Measurements from ENCODE around the gene CDC42BPG.

Gene CDC42BPG

DNA sequence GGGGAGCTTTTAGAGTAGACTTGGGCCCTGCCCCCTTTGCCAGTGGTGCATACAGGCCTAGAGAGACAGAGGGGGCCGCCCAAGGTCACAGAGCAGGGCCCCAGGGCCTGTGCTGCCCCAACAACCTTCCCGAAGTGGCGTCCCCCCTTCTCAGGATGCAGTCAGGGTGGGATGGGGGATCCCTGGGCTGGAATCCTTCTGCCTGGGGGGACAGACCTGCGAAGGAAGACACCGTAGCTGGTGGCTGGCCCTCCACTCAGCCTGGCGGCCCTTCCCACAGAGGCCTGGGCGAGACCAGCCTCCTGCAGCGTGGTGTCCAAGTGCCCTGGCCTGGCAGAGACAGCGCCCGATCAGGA, 48.4 kb upstream of the CDC42BPG start:
- H3K79me2 ChIP-seq (ENCODE audit: insufficient read depth, low read length) = no peaks in the 10 kb centered on the region
- no peaks in the 10 kb centered on the region for H3K36me3 ChIP-seq (ENCODE audit: insufficient read depth, low read length)
- no peak overlapping the region for H3K4me3 ChIP-seq (ENCODE audit: low read length, poor library complexity, severe bottlenecking)
- H3F3A ChIP-seq (ENCODE audit: low read depth) = no peaks in the 10 kb centered on the region
- no peaks in the 10 kb centered on the region for H4K20me1 ChIP-seq (ENCODE audit: insufficient read depth, low read length, poor library complexity, severe bottlenecking)
- TF ChIP-seq EZH2phosphoT487 (IDR thresholded peaks at IDR 0.05; ENCODE audit: borderline replicate concordance) = no peak
- TF ChIP-seq, protein P1, sequence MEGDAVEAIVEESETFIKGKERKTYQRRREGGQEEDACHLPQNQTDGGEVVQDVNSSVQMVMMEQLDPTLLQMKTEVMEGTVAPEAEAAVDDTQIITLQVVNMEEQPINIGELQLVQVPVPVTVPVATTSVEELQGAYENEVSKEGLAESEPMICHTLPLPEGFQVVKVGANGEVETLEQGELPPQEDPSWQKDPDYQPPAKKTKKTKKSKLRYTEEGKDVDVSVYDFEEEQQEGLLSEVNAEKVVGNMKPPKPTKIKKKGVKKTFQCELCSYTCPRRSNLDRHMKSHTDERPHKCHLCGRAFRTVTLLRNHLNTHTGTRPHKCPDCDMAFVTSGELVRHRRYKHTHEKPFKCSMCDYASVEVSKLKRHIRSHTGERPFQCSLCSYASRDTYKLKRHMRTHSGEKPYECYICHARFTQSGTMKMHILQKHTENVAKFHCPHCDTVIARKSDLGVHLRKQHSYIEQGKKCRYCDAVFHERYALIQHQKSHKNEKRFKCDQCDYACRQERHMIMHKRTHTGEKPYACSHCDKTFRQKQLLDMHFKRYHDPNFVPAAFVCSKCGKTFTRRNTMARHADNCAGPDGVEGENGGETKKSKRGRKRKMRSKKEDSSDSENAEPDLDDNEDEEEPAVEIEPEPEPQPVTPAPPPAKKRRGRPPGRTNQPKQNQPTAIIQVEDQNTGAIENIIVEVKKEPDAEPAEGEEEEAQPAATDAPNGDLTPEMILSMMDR (conservative IDR thresholded peaks at IDR 0.05; ENCODE audit: low read length) = no peak
- no peaks in the 10 kb centered on the region for H3K9me2 ChIP-seq (replicated peaks; ENCODE audit: low read depth, low read length)
- H3K4me2 ChIP-seq (ENCODE audit: low read depth, low read length, poor library complexity, severe bottlenecking) = no peak overlapping the region
- no peaks in the 10 kb centered on the region for H3K27me3 ChIP-seq (ENCODE audit: insufficient read depth, low read length, poor library complexity, severe bottlenecking)
- H3K9me3 ChIP-seq (ENCODE audit: insufficient read depth, low read depth, low read length) = no peaks in the 10 kb centered on the region
- no peak overlapping the region for H3K9ac ChIP-seq (ENCODE audit: low read depth, low read length, poor library complexity, severe bottlenecking)
- peaks cover 6% of the 10 kb centered on the region for H3K4me1 ChIP-seq (ENCODE audit: insufficient read depth, low read length, poor library complexity, severe bottlenecking)
- no peak overlapping the region for H2AFZ ChIP-seq (ENCODE audit: low read length)

DNA sequence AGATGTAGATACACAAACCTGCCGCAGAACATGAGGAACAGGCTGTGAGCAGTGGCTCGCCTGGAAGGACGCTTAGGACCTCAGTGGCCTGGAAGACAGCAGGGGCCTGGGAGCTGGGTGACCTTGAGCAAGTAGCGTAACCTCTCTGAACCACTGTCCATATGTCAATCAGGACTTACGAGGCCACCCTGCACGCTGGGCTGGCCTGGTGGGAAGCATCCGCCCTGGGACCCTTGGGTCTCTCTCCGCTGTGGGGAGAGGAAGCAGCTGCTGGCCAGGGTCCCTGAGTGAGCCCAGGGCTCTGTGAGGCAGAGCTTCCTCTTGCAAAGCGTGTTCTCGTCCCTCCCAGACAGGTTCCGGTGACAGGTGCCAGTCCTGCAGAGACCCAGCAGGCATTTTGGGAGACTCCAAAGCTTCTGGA, 48.0 kb upstream of the CDC42BPG start:
- Histone ChIP-seq H2AFZ (ENCODE audit: low read length) (no peak overlapping the region), H4K20me1 (ENCODE audit: insufficient read depth, low read length, poor library complexity, severe bottlenecking) (no peaks in the 10 kb centered on the region), H3K9ac (ENCODE audit: low read depth, low read length, poor library complexity, severe bottlenecking) (no peak overlapping the region), H3K79me2 (ENCODE audit: insufficient read depth, low read length) (no peaks in the 10 kb centered on the region), H3K4me2 (ENCODE audit: low read depth, low read length, poor library complexity, severe bottlenecking) (no peak overlapping the region), H3K27me3 (ENCODE audit: insufficient read depth, low read length, poor library complexity, severe bottlenecking) (no peaks in the 10 kb centered on the region), H3K9me2 (replicated peaks; ENCODE audit: low read depth, low read length) (no peaks in the 10 kb centered on the region), H3F3A (ENCODE audit: low read depth) (no peaks in the 10 kb centered on the region), H3K4me3 (ENCODE audit: low read length, poor library complexity, severe bottlenecking) (no peak overlapping the region), H3K9me3 (ENCODE audit: insufficient read depth, low read depth, low read length) (no peaks in the 10 kb centered on the region), H3K4me1 (ENCODE audit: insufficient read depth, low read length, poor library complexity, severe bottlenecking) (peaks cover 10% of the 10 kb centered on the region), H3K36me3 (ENCODE audit: insufficient read depth, low read length) (no peaks in the 10 kb centered on the region)
- TF ChIP-seq, protein P1 (conservative IDR thresholded peaks at IDR 0.05; ENCODE audit: low read length) = no peak
- TF ChIP-seq EZH2phosphoT487 (IDR thresholded peaks at IDR 0.05; ENCODE audit: borderline replicate concordance) = no peak

DNA sequence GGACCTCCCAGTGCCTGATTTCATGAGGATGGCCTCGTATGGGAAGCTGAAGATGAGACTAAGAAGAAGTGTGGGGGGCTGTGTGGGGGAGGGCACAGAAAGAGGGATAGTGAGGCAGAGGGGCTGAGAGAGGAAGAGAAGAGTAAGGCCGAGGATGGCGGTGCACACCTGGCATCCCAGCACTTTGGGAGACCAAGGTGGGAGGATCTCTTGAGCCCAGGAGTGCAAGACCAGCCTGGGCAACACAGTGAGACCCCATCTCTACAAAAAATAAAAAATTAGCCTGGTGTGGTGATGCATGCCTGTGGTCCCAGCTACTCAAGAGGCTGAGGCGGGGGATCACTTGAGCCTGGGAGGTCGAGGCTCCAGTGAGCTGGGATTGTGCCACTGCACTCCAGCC, 47.4 kb upstream of the CDC42BPG start:
- Histone ChIP-seq H3K27me3 (ENCODE audit: insufficient read depth, low read length, poor library complexity, severe bottlenecking) (no peaks in the 10 kb centered on the region), H3K9me3 (ENCODE audit: insufficient read depth, low read depth, low read length) (no peaks in the 10 kb centered on the region), H3K79me2 (ENCODE audit: insufficient read depth, low read length) (no peaks in the 10 kb centered on the region), H3K9ac (ENCODE audit: low read depth, low read length, poor library complexity, severe bottlenecking) (no peak overlapping the region), H4K20me1 (ENCODE audit: insufficient read depth, low read length, poor library complexity, severe bottlenecking) (no peaks in the 10 kb centered on the region), H3K4me2 (ENCODE audit: low read depth, low read length, poor library complexity, severe bottlenecking) (no peak overlapping the region), H3K36me3 (ENCODE audit: insufficient read depth, low read length) (no peaks in the 10 kb centered on the region), H3F3A (ENCODE audit: low read depth) (no peaks in the 10 kb centered on the region), H3K9me2 (replicated peaks; ENCODE audit: low read depth, low read length) (no peaks in the 10 kb centered on the region), H3K4me3 (ENCODE audit: low read length, poor library complexity, severe bottlenecking) (no peak overlapping the region), H2AFZ (ENCODE audit: low read length) (no peak overlapping the region), H3K4me1 (ENCODE audit: insufficient read depth, low read length, poor library complexity, severe bottlenecking) (peaks cover 11% of the 10 kb centered on the region)
- TF ChIP-seq, protein P1 (conservative IDR thresholded peaks at IDR 0.05; ENCODE audit: low read length) = no peak
- TF ChIP-seq EZH2phosphoT487 (IDR thresholded peaks at IDR 0.05; ENCODE audit: borderline replicate concordance) = no peak
